Measurements from ENCODE around the gene TNPO1. TPM values are rescaled to one million over a fixed set of nuclear protein-coding genes. Genes with fewer than 3 reads are reported as not detected.

Gene TNPO1
- total and polyA plus RNA-seq, 2 experiments from 2014 or later: 40.4 to 195 TPM

DNA sequence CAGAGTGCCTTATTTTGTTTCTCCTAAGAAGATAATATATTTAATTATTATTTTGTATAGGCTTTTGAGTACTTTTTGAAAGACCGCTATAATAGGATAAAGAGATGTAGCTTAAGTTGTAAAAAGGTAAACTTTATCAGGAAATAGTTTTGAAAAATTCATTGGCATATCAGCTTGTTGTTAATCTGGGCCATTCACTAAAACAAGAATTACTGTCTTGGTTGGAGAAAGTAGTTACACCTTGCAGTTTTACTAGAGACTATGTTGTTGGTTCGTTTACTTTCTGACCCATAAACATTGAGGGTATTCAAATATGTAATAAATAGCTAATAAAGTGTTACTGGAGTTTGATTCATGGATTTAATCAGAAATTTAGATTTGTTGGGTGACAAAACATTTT, 33.7 kb downstream of the TNPO1 start:
- peak overlapping the region; percentile 66 for H3K4me3 ChIP-seq
- H3K27ac ChIP-seq: peak overlapping the region; percentile 94
- H3K36me3 ChIP-seq: no peaks in the 10 kb centered on the region
- no peak for DNase-seq (ENCODE audit: low read depth in 1 of 2, low spot score in 1 of 2)
- H3K4me1 ChIP-seq (ENCODE audit: low read depth): peaks cover 27% of the 10 kb centered on the region
- H3K27me3 ChIP-seq: no peaks in the 10 kb centered on the region
- no peaks in the 10 kb centered on the region for H3K9me3 ChIP-seq (ENCODE audit: low read depth)
- TF ChIP-seq, protein P1, sequence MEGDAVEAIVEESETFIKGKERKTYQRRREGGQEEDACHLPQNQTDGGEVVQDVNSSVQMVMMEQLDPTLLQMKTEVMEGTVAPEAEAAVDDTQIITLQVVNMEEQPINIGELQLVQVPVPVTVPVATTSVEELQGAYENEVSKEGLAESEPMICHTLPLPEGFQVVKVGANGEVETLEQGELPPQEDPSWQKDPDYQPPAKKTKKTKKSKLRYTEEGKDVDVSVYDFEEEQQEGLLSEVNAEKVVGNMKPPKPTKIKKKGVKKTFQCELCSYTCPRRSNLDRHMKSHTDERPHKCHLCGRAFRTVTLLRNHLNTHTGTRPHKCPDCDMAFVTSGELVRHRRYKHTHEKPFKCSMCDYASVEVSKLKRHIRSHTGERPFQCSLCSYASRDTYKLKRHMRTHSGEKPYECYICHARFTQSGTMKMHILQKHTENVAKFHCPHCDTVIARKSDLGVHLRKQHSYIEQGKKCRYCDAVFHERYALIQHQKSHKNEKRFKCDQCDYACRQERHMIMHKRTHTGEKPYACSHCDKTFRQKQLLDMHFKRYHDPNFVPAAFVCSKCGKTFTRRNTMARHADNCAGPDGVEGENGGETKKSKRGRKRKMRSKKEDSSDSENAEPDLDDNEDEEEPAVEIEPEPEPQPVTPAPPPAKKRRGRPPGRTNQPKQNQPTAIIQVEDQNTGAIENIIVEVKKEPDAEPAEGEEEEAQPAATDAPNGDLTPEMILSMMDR (IDR thresholded peaks at IDR 0.05; ENCODE audit: low read depth, low read length): no peak

DNA sequence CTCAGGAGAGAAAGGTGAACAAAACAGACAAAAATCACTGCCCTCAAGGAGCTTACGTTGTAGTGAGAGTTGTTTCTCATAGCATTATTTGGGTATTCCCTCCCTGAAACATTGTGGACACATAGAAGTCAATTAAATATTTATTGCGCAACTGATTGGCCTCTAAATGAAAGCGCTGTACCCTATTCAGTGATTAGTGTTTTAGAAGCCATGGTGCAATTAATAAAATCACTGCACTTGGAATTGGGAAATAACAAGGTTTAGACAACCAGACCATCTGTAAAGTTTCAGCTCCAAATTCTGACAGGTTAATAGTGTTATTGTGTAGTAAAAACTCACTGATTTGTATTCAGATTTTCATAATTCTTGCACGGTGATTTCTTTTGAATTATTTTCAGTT, 35.9 kb downstream of the TNPO1 start:
- Histone ChIP-seq H3K27ac (no peak overlapping the region), H3K9me3 (ENCODE audit: low read depth) (no peaks in the 10 kb centered on the region), H3K4me1 (ENCODE audit: low read depth) (peaks cover 23% of the 10 kb centered on the region), H3K36me3 (peaks cover 12% of the 10 kb centered on the region), H3K27me3 (no peaks in the 10 kb centered on the region), H3K4me3 (no peak overlapping the region)
- TF ChIP-seq, protein P1 (IDR thresholded peaks at IDR 0.05; ENCODE audit: low read depth, low read length): no peak
- DNase-seq (ENCODE audit: low read depth in 1 of 2, low spot score in 1 of 2): no peak

DNA sequence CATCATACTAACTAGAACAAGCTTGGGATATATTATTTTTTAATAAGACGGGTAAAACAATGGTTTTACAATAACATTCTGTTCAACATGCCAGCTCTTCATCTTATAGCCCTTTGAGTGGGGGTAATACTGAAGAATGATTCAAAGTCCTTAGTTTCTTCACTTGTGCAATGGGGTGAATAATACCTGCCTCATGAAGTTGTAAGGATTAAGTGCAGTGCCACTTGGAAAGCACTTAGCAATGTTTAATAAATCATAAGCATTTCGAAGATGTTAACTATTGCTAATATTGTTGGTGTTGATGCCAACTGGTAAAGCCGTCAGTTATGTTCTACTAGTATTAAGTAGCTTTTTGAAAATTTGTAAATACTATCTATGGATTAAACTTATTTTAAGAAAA, 38.0 kb downstream of the TNPO1 start:
- no peak for DNase-seq (ENCODE audit: low read depth in 1 of 2, low spot score in 1 of 2)
- TF ChIP-seq, protein P1 (IDR thresholded peaks at IDR 0.05; ENCODE audit: low read depth, low read length): no peak
- no peaks in the 10 kb centered on the region for H3K9me3 ChIP-seq (ENCODE audit: low read depth)
- peaks cover 17% of the 10 kb centered on the region for H3K4me1 ChIP-seq (ENCODE audit: low read depth)
- H3K27ac ChIP-seq: no peak overlapping the region
- H3K36me3 ChIP-seq: peaks cover 19% of the 10 kb centered on the region
- no peaks in the 10 kb centered on the region for H3K27me3 ChIP-seq
- H3K4me3 ChIP-seq: no peak overlapping the region

DNA sequence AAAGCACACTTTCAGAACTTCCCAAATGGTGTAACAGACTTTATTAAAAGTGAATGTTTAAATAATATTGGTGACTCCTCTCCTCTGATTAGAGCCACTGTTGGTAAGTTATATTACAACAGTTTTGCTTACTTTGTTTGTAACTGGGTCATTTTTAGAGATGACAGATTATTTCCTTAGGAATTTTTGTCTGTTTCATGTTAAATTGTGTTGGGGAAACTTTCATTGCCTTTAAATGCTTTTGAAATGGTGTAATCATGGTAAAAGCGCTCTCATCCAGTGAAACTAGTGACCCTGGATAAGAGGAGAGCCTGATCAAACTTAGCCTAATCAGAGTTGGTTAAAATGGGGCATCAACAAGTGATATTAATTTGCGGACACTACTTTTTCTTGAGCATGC, 39.4 kb downstream of the TNPO1 start:
- H3K9me3 ChIP-seq (ENCODE audit: low read depth): no peaks in the 10 kb centered on the region
- TF ChIP-seq, protein P1 (IDR thresholded peaks at IDR 0.05; ENCODE audit: low read depth, low read length): no peak
- no peak for DNase-seq (ENCODE audit: low read depth in 1 of 2, low spot score in 1 of 2)
- no peak overlapping the region for H3K4me3 ChIP-seq
- peaks cover 19% of the 10 kb centered on the region for H3K36me3 ChIP-seq
- H3K27ac ChIP-seq: peak overlapping the region; percentile 16
- H3K27me3 ChIP-seq: no peaks in the 10 kb centered on the region
- H3K4me1 ChIP-seq (ENCODE audit: low read depth): peaks cover 3% of the 10 kb centered on the region

DNA sequence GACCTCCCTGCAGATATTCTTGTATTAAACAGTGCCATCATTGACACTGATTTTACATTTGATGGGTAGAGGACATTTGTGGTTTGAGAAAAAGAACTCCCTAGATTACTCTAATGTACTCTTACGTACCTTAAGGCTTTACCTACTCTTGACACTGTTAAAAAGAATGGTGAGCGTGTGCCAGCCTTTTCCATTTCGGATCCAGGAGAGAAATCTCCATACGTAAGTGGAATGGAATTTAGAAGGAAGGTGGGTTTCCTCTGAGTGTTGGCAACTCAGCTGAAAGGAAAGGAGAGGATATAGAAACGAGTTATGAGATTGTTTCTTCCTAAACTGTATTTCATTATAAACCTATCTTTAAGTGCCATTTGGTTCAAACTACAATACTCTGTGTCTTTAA, 40.9 kb downstream of the TNPO1 start:
- Histone ChIP-seq H3K27me3 (no peaks in the 10 kb centered on the region), H3K27ac (peak overlapping the region; percentile 9), H3K36me3 (peaks cover 29% of the 10 kb centered on the region), H3K4me3 (no peak overlapping the region), H3K4me1 (ENCODE audit: low read depth) (no peaks in the 10 kb centered on the region), H3K9me3 (ENCODE audit: low read depth) (no peaks in the 10 kb centered on the region)
- DNase-seq (ENCODE audit: low read depth in 1 of 2, low spot score in 1 of 2): no peak
- TF ChIP-seq, protein P1 (IDR thresholded peaks at IDR 0.05; ENCODE audit: low read depth, low read length): no peak

DNA sequence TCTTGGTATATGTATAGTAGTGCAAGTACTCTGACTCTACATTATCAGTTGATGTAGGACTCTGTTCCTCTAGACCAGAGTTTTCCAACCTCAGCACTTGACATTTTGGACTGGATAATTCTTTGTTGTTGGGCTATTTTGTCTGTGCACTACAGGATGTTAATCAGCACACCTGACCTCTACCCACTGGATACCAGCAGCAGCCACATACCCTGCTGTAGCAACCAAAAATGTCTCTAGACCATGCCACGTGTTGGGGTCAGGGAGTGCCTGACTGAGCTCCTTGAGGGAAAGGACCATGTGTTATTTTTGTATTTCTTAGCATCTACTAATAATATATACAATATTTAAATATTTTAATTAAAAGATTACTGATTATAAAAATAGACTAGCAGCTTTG, 42.7 kb downstream of the TNPO1 start:
- Histone ChIP-seq H3K36me3 (peaks cover 32% of the 10 kb centered on the region), H3K27me3 (no peaks in the 10 kb centered on the region), H3K4me1 (ENCODE audit: low read depth) (no peaks in the 10 kb centered on the region), H3K4me3 (no peak overlapping the region), H3K27ac (no peak overlapping the region), H3K9me3 (ENCODE audit: low read depth) (no peaks in the 10 kb centered on the region)
- TF ChIP-seq, protein P1 (IDR thresholded peaks at IDR 0.05; ENCODE audit: low read depth, low read length): no peak
- no peak for DNase-seq (ENCODE audit: low read depth in 1 of 2, low spot score in 1 of 2)
